K562 (cell line): Measurements from ENCODE around the gene LSS. TPM values are rescaled to one million over a fixed set of nuclear protein-coding genes. Genes with fewer than 3 reads are reported as not detected.

Experiments
- ATAC-seq: fragments of 200-7000 bp; cut with Tn5 transposase; 3 replicates; pipeline ENCODE4 v1.9.1; 2020; ENCODE audit warnings: moderate library complexity
- BruUV-seq: library from RNA; stranded (reverse); fragments of 400-500 nt; replicated peaks from 2 replicates; lab custom pipeline; 2021; lab: Mats Ljungman, UMichigan
- CTCF ChIA-PET: fragments of 300-600 bp; formaldehyde crosslinking; extraction: SDS; loops from one replicate; lab custom pipeline; 2021; ENCODE audit warnings: low intra/inter-chr PET ratio; lab: Yijun Ruan, JAX
- POLR2A ChIA-PET: fragments of 300-600, 350-650 bp; sonication (Branson Sonifier 250); formaldehyde crosslinking; extraction: SDS; loops from one replicate; lab custom pipeline; 2021; ENCODE audit warnings: antibody characterized with exemption, inconsistent platforms; lab: Yijun Ruan, JAX
- DNase-seq, 4 experiments: peaks; one replicate each; pipeline versions ENCODE4 v3.0.0 to v3.0.0-alpha.2; 2011 to 2018; ENCODE audit warnings: low spot score in 3 of 4, mixed read lengths in 3 of 4; ENCODE audit errors: extremely low read depth in 1 of 4
- FAIRE-seq: peaks from 2 replicates; lab custom pipeline; 2011; peaks lifted over from hg19 to GRCh38; lab: Jason Lieb, UNC
- H2AFZ ChIP-seq: 2 replicates; pipeline ENCODE4 v1.6.0; 2011; ENCODE audit warnings: low read depth, low read length, control low read depth, inconsistent platforms
- H3K27ac ChIP-seq: fragments of 200-600 bp; 3 replicates; pipeline ENCODE4 v1.8.0; 2011; ENCODE audit warnings: low read depth, mild to moderate bottlenecking, control low read depth, inconsistent platforms, low read length, moderate library complexity, mixed read lengths; ENCODE audit errors: extremely low read depth
- H3K27me3 ChIP-seq, 2 experiments: fragments of 300-600 bp in 1 of 2; 2 replicates in 1 of 2; 3 replicates in 1 of 2; pipeline versions ENCODE4 v1.6.0 to v1.8.0; 2011; ENCODE audit warnings: inconsistent platforms in 2 of 2, low read length in 2 of 2, mild to moderate bottlenecking in 1 of 2, mixed read lengths in 1 of 2, moderate library complexity in 1 of 2; ENCODE audit not compliant: control insufficient read depth in 2 of 2, insufficient read depth in 2 of 2
- H3K36me3 ChIP-seq: fragments of 300-600 bp; 3 replicates; pipeline ENCODE4 v1.8.0; 2011; ENCODE audit warnings: mild to moderate bottlenecking, low read length, inconsistent platforms; ENCODE audit not compliant: control insufficient read depth, insufficient read depth
- H3K4me1 ChIP-seq, 2 experiments: fragments of 200-600 bp in 1 of 2; replicated peaks in 1 of 2; 2 replicates in 1 of 2; 3 replicates in 1 of 2; pipeline versions ENCODE4 v1.5.1 to v1.8.0; 2011; ENCODE audit warnings: inconsistent platforms in 2 of 2, low read length in 2 of 2, mild to moderate bottlenecking in 1 of 2, mixed read lengths in 1 of 2, moderate library complexity in 1 of 2; ENCODE audit not compliant: control insufficient read depth in 2 of 2, insufficient read depth in 2 of 2
- H3K4me2 ChIP-seq: 2 replicates; pipeline ENCODE4 v1.6.1; 2011; ENCODE audit warnings: low read length, control low read depth, inconsistent platforms, mixed read lengths; ENCODE audit not compliant: insufficient read depth
- H3K4me3 ChIP-seq: fragments of 200-600 bp; sonication (generic), shearing (Covaris generic); 2 replicates; pipeline ENCODE4 v1.5.1; 2016; ENCODE audit warnings: control low read depth, inconsistent platforms
- H3K79me2 ChIP-seq: fragments of 200-600 bp; 3 replicates; pipeline ENCODE4 v1.8.0; 2011; ENCODE audit warnings: low read length, inconsistent platforms; ENCODE audit not compliant: control insufficient read depth, insufficient read depth
- H3K9ac ChIP-seq, 2 experiments: 2 replicates each; pipeline versions ENCODE4 v1.6.0 to v1.6.1; 2011; ENCODE audit warnings: low read depth in 2 of 2, low read length in 2 of 2, control low read depth in 1 of 2, inconsistent platforms in 1 of 2, mild to moderate bottlenecking in 1 of 2, mixed read lengths in 1 of 2; ENCODE audit not compliant: insufficient read depth in 1 of 2
- H3K9me1 ChIP-seq: one replicate; pipeline ENCODE4 v1.6.0; 2011; ENCODE audit warnings: inconsistent platforms, mild to moderate bottlenecking, low read length, moderate library complexity; ENCODE audit not compliant: control insufficient read depth, insufficient read depth
- H3K9me3 ChIP-seq: replicated peaks from 2 replicates; pipeline ENCODE4 v1.5.1; 2011; ENCODE audit warnings: low read depth, low read length, inconsistent platforms; ENCODE audit not compliant: control insufficient read depth, insufficient read depth
- H4K20me1 ChIP-seq: replicated peaks from 2 replicates; pipeline ENCODE4 v1.6.1; 2011; ENCODE audit warnings: low read length, inconsistent platforms, mixed read lengths; ENCODE audit not compliant: control insufficient read depth, insufficient read depth
- CC2D1A ChIP-seq: fragments of 450-650 bp; IDR thresholded peaks from 2 replicates; pipeline ENCODE4 v1.6.1; 2017; ENCODE audit warnings: mild to moderate bottlenecking
- CCNT2 ChIP-seq: IDR thresholded peaks from 2 replicates; pipeline ENCODE4 v1.6.1; 2011; ENCODE audit warnings: borderline replicate concordance, low read depth, mild to moderate bottlenecking, moderate library complexity, mixed read lengths, low read length; ENCODE audit not compliant: insufficient read length; ENCODE audit errors: extremely low read depth
- CHD4 ChIP-seq: fragments of 200-600 bp; sonication (generic); IDR thresholded peaks from 3 replicates; pipeline ENCODE4 v1.6.1; 2012; ENCODE audit warnings: low read depth, mild to moderate bottlenecking, mixed read lengths, low read length, inconsistent platforms; ENCODE audit not compliant: insufficient read depth, insufficient replicate concordance, poor library complexity, severe bottlenecking
- COPS2 ChIP-seq: fragments of 450-650 bp; conservative IDR thresholded peaks from 2 replicates; pipeline ENCODE4 v1.6.1; 2016; ENCODE audit warnings: mild to moderate bottlenecking, moderate library complexity
- CSDE1 ChIP-seq, 2 experiments: fragments of 450-650 bp; IDR thresholded peaks; 2 replicates each; pipeline ENCODE4 v1.6.1; 2016; ENCODE audit warnings: mild to moderate bottlenecking in 1 of 2
- ESRRA ChIP-seq: fragments of 450-650 bp; IDR thresholded peaks from 2 replicates; pipeline ENCODE4 v1.6.1; 2014; ENCODE audit warnings: low read depth, mild to moderate bottlenecking, moderate library complexity, borderline replicate concordance
- GATAD2B ChIP-seq: fragments of 450-650 bp; IDR thresholded peaks from 2 replicates; pipeline ENCODE4 v1.6.1; 2017; ENCODE audit warnings: mild to moderate bottlenecking, borderline replicate concordance
- HDAC6 ChIP-seq: IDR thresholded peaks from 2 replicates; pipeline ENCODE4 v1.6.1; 2012; ENCODE audit warnings: low read depth, mild to moderate bottlenecking, control low read depth, inconsistent platforms, low read length, moderate library complexity
- RB1 ChIP-seq: fragments of 450-650 bp; IDR thresholded peaks from 2 replicates; pipeline ENCODE4 v1.6.1; 2017; ENCODE audit warnings: low read depth, mild to moderate bottlenecking
- RBM14 ChIP-seq: fragments of 200-400 bp; formaldehyde crosslinking; IDR thresholded peaks from 2 replicates; pipeline ENCODE4 v1.6.1; 2018; ENCODE audit warnings: low read depth, mild to moderate bottlenecking, low read length, moderate library complexity, borderline replicate concordance; ENCODE audit not compliant: insufficient read depth
- SIN3A ChIP-seq, 2 experiments: fragments of 150-350 bp in 1 of 2; IDR thresholded peaks; 2 replicates each; pipeline ENCODE4 v1.6.1; 2011 to 2016; ENCODE audit warnings: borderline replicate concordance in 2 of 2, low read depth in 2 of 2, low read length in 2 of 2, mild to moderate bottlenecking in 2 of 2, moderate library complexity in 2 of 2; ENCODE audit not compliant: control insufficient read depth in 1 of 2
- STAT5B ChIP-seq: fragments of 250-450 bp; sonication (Bioruptor Pico); IDR thresholded peaks from 2 replicates; pipeline ENCODE4 v1.8.0; 2021; ENCODE audit warnings: mild to moderate bottlenecking, inconsistent platforms
- SUPT5H ChIP-seq: fragments of 450-650 bp; IDR thresholded peaks from 2 replicates; pipeline ENCODE4 v1.6.1; 2016
- TGIF2 ChIP-seq: sonication (generic); formaldehyde crosslinking; IDR thresholded peaks from 2 replicates; pipeline ENCODE4 v1.8.1; 2022; ENCODE audit warnings: mild to moderate bottlenecking, missing genetic modification reagents, moderate library complexity
- ZNF253 ChIP-seq: fragments of 250-450 bp; sonication (Bioruptor Pico); conservative IDR thresholded peaks from 2 replicates; pipeline ENCODE4 v1.6.1; 2021; ENCODE audit warnings: mild to moderate bottlenecking
- ZNF324 ChIP-seq: fragments of 250-450 bp; sonication (Bioruptor Pico); IDR thresholded peaks from 2 replicates; pipeline ENCODE4 v1.4.0; 2020; ENCODE audit warnings: mild to moderate bottlenecking
- WGBS: fragments of 100-300 bp; shearing (Covaris generic); methylation state at CpG from one replicate; pipeline ENCODE4 v1.1.6; 2016; ENCODE audit warnings: low coverage, mixed read lengths; ENCODE audit not compliant: insufficient coverage; ENCODE audit errors: missing lambda C conversion rate; 5-methylcytosine and 5-hydroxymethylcytosine counted together
- in situ Hi-C: fragments of 300-500 bp; cut with MboI; formaldehyde crosslinking; loops from 4 replicates; pipeline ENCODE4 v1.15.0; 2018; ENCODE audit warnings: inconsistent platforms, mixed read lengths
- intact Hi-C: fragments of 100-400 bp; cut with micrococcal nuclease; formaldehyde crosslinking; loops from 2 replicates; pipeline ENCODE4 v1.14.2; 2022
- polyA plus RNA-seq, 8 experiments: library from polyadenylated mRNA; depleted of rRNA in 4 of 8; stranded (reverse) in 5 of 8; unstranded in 3 of 8; fragments of >200 nt; fragmentation: Nextera tagmentation in 2 of 8; fragmentation: Illumina TruSeq in 1 of 8; extraction: Ambion mirVana in 2 of 8; extraction: Trizol in 1 of 8; gene quantifications; 2 replicates each; pipeline versions ENCODE4 v1.2.1 to v1.2.3, GENCODE V29; 2011 to 2014; ENCODE audit warnings: inconsistent platforms in 1 of 8, missing spikeins in 1 of 8
- total RNA-seq, 7 experiments: library from RNA; depleted of rRNA in 6 of 7; stranded (reverse); fragments of >200 nt in 6 of 7; fragmentation: Illumina TruSeq in 2 of 7; extraction: Trizol in 2 of 7; gene quantifications; 2 replicates each; pipeline versions ENCODE4 v1.2.1 to v1.2.3, GENCODE V29; 2011 to 2021; ENCODE audit warnings: low replicate concordance in 1 of 7
- TF ChIP-seq, protein P1 (sequence below): sonication (generic); formaldehyde crosslinking; IDR thresholded peaks from 2 replicates; pipeline ENCODE4 v1.8.0; 2022; ENCODE audit warnings: mild to moderate bottlenecking, low read depth, missing genetic modification reagents
- TF ChIP-seq, protein P2 (sequence below): fragments of 450-650 bp; IDR thresholded peaks from 2 replicates; pipeline ENCODE4 v1.6.1; 2018; ENCODE audit not compliant: partially characterized antibody

The LSS gene
- total and polyA plus RNA-seq, 9 of the 15 experiments (the other 6 are each of a cell fraction or from before 2014, with no cell fraction given) = 2.2 to 89.5 (median 37.4) TPM

DNA sequence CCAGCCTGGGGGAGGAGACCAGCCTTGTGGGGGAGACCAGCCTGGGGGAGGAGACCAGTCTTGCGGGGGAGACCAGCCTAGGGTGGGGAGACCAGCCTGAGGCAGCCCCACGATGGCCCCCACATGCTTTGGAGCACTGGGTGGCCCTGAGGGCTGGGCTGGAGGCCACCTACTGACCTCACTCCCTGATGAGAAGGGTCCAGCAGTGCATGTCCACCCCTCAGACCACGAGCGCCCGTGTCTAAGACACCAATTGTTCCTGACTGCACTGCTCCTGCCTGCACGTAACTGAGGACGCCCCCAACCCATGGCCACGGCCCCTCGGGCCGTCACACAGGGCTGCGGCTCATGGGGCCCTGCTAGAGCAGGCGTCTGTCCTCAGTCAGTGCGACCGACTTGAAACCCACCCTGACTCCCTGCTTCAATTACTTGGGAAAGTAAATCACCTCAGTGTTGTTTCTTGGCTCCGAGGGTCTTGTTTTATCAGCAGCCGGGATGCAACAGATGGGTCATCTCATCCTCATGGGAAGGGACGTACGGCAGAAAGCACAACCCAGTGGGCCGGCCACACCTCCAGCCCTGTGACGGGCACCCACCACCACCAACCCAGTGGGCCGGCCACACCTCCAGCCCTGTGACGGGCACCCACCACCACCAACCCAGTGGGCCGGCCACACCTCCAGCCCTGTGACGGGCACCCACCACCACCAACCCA lies 44.5 kb downstream of the LSS start, which contains the start of gene SPATC1L:
Gene SPATC1L (minus strand): TSS at position 550 of the 715 bp plus-strand sequence. CDS start 1,643 bp downstream, outside the sequence.
- H3K36me3 ChIP-seq = peaks cover 44% of the 10 kb centered on the region; the same call in 2 of the 3 replicates
- in situ Hi-C loops (no loop called here), intact Hi-C loops (no loop called here)
- peak within 1 kb of the TSS; percentile 90 for H3K27ac ChIP-seq
- H3K79me2 ChIP-seq = peaks cover 48% of the 10 kb centered on the region
- peaks cover 5% of the 10 kb centered on the region for H3K9me1 ChIP-seq
- peak within 1 kb of the TSS; percentile 88 for H3K4me3 ChIP-seq
- peak within 1 kb of the TSS; percentile 96 for H2AFZ ChIP-seq
- no peaks in the 10 kb centered on the region for H4K20me1 ChIP-seq
- DNase-seq (peak; percentile 71 to 85 (median 75)), ATAC-seq (peak; percentile 79), FAIRE-seq (peak; percentile 11)
- H3K27me3 ChIP-seq = no peaks in the 10 kb centered on the region
- ChIA-PET POLR2A (interaction anchor here (1.5 kb wide), 1 partner anchor 12 kb away, joined by 5 read pairs; no protein-coding TSS in a partner anchor), CTCF (no interaction called here)
- no peaks in the 10 kb centered on the region for H3K9me3 ChIP-seq
- H3K4me2 ChIP-seq = peak within 1 kb of the TSS; percentile 100
- under 1% methylated on average over 20 of the region's 24 CpGs for WGBS
- H3K9ac ChIP-seq = peak within 1 kb of the TSS; percentile 92
- peaks cover 62 to 82% of the 10 kb centered on the region in 2 experiments for H3K4me1 ChIP-seq
- TSS peak; percentile 55 for BruUV-seq
- TF ChIP-seq SIN3A (IDR thresholded peaks at IDR 0.05; ENCODE audit: borderline replicate concordance in 2 of 2, control insufficient read depth in 1 of 2, low read depth in 2 of 2, low read length in 2 of 2) (peak in 1 of 2 experiments; percentile 8; a peak in 1 of 4 replicates), TGIF2 (CRISPR knock-in tag) (no peak; the same call in 1 of the 2 replicates), STAT5B (CRISPR knock-in tag) (no peak), CC2D1A (no peak), COPS2 (no peak), CHD4 (peak; percentile 34), RBM14 (no peak), HDAC6 (no peak), CSDE1 (IDR thresholded peaks at IDR 0.05) (no peak), GATAD2B (no peak), RB1 (no peak), ZNF253 (CRISPR knock-in tag) (no peak), SUPT5H (peak; percentile 59; the same call in 1 of the 2 replicates), ZNF324 (CRISPR knock-in tag) (no peak), ESRRA (no peak), CCNT2 (peak; percentile 18)
- TF ChIP-seq, protein P1, sequence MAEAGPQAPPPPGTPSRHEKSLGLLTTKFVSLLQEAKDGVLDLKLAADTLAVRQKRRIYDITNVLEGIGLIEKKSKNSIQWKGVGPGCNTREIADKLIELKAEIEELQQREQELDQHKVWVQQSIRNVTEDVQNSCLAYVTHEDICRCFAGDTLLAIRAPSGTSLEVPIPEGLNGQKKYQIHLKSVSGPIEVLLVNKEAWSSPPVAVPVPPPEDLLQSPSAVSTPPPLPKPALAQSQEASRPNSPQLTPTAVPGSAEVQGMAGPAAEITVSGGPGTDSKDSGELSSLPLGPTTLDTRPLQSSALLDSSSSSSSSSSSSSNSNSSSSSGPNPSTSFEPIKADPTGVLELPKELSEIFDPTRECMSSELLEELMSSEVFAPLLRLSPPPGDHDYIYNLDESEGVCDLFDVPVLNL = no peak
- TF ChIP-seq, protein P2, sequence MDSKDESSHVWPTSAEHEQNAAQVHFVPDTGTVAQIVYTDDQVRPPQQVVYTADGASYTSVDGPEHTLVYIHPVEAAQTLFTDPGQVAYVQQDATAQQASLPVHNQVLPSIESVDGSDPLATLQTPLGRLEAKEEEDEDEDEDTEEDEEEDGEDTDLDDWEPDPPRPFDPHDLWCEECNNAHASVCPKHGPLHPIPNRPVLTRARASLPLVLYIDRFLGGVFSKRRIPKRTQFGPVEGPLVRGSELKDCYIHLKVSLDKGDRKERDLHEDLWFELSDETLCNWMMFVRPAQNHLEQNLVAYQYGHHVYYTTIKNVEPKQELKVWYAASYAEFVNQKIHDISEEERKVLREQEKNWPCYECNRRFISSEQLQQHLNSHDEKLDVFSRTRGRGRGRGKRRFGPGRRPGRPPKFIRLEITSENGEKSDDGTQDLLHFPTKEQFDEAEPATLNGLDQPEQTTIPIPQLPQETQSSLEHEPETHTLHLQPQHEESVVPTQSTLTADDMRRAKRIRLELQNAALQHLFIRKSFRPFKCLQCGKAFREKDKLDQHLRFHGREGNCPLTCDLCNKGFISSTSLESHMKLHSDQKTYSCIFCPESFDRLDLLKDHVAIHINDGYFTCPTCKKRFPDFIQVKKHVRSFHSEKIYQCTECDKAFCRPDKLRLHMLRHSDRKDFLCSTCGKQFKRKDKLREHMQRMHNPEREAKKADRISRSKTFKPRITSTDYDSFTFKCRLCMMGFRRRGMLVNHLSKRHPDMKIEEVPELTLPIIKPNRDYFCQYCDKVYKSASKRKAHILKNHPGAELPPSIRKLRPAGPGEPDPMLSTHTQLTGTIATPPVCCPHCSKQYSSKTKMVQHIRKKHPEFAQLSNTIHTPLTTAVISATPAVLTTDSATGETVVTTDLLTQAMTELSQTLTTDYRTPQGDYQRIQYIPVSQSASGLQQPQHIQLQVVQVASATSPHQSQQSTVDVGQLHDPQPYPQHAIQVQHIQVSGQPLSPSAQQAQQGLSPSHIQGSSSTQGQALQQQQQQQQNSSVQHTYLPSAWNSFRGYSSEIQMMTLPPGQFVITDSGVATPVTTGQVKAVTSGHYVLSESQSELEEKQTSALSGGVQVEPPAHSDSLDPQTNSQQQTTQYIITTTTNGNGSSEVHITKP = peak; percentile 96
